GM18511 (cell line): Measurements from ENCODE around the gene PTPRZ1.

Source experiments
- ATAC-seq: cut with Tn5 transposase; IDR thresholded peaks from one replicate; pipeline ENCODE4 v1.9.1; 2021; ENCODE audit warnings: mild to moderate bottlenecking, moderate library complexity; ENCODE audit not compliant: unreplicated experiment

The PTPRZ1 gene

DNA sequence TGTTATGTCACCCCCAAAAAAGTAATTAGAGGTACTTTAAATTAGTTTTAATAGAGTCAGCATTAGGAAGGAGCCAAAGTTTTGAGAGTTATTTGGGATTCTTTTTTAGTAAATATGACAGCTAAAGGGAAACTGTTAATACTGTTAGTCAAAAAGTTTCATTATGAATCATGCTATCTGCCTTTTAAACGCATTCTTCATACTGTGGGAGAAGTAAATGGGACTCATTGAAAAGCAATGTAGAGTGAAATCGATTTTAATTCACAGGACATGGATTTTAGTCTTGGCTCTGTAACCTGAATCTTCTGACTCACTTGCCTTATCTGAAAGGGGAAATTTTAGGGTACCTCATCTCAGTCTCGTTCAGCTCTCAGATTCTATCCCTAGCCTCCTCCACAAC lies 165.9 kb downstream of the PTPRZ1 start:
- ATAC-seq: no peak

DNA sequence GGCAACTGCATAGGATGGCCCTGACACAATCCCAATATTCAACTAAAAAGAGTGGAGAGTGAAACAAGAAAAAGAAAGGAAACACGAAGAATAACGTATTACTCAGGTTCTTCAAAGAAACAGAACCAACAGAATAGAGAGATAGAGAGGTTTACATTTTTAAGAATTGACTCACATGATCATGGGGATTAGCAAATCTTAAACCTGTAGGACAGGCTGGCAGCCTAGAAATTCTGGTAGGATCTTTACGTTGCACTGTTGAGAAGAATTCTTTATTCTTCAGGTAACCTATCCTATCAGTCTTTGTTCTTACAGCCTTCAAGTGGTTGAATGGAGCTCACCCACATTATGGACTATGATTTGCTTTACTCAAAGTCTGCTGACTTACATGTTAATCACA lies 167.2 kb downstream of the PTPRZ1 start:
- ATAC-seq: no peak

DNA sequence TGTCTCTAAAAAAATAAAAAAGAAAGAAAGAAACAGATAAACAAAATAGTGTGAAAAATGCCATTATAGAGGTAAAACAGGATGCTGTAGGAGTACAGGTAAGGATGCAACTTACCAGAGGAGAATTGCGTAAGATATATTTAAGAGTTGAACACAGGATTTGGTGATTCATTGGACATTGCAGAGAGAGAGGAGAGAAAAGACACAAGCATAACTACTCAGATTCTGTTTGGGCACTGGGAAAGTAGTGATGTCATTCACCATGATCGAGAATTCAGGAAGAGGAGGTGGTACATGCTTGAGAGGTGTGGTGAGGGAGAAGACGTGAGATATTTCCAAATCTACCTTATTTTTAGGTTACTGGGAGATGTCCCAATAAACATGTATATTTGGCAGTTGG lies 173.4 kb downstream of the PTPRZ1 start:
- ATAC-seq: no peak

DNA sequence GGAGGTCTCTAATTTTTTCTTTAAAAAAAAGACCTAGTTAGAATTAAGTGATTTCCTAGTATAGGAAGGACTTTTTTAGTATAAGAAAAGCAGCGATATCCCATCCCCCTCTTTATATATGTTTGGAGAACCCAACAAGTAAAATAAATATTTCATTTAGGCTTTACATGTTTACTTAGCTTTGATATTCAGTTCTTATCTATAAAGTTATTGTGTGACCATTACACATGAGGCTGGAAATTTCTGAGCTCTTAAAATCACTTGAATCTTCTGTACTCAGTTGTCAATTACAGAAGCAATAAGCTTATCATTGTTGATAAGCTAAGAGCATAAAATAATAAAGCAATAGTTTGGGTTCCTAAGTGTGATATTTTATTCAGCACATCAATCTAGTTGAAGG lies 181.4 kb downstream of the PTPRZ1 start:
- ATAC-seq: no peak

GRCh38 chr7:122055073-122055472 lies 182.1 kb downstream of the PTPRZ1 start:
- ATAC-seq: no peak

DNA sequence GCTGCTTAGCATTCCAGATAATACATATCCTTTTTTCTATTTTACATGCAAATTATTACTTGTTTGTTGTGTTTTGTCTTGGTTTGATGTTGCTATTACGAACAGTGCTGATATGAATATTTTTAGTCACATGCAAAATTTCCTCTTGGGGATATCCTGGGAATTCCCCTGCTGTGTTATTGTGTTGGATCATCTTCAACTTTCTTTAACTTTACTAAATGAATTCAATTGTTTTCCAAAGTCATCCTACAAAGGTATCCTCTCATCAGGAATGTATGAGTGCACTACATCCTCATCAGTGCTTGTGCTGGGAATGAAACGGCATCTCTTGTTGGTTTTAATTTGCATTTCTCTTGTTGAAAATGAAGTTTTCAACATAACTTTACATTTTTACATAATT lies 184.0 kb downstream of the PTPRZ1 start:
- ATAC-seq: no peak

DNA sequence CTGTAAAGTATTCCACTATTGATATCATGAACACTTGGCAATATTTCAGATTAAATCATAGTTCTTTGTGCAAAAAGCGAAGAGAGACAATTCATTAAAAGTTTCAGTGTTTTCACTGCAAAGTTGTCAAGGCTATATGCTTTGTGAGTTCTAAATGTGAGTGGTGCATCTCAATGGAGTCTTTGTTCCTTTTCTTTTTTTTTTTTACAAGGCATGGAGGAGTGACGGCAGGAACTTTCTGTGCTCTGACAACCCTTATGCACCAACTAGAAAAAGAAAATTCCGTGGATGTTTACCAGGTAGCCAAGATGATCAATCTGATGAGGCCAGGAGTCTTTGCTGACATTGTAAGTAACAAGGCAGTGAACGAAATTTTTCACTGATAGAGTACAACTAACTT lies 186.6 kb downstream of the PTPRZ1 start:
- no peak for ATAC-seq

GRCh38 chr7:122063146-122063545 lies 190.2 kb downstream of the PTPRZ1 start:
- no peak for ATAC-seq

- no peak for ATAC-seq
Observed at GRCh38 chr7:122064971-122065370, 192.0 kb downstream of the PTPRZ1 start.

- no peak for ATAC-seq
Observed at GRCh38 chr7:122067077-122067476, 194.1 kb downstream of the PTPRZ1 start.

DNA sequence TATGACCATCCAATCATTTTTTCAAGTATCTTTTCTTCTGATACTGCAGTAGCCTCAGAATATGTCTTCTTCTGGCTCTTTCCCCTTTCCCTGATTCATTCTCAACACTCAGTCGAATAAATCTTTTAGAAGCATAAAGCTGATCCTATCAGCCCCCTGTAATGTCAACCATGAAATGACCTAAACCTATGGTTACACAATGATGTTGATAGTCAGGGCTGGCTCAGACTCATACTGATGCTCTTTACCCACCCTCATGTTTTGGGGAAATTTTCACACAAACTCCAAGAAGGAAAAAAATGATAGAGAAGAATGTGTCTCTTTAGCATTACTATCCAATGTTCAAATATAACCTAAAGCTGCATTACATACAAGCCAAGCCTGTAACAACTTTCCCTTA lies 195.1 kb downstream of the PTPRZ1 start:
- ATAC-seq: no peak

DNA sequence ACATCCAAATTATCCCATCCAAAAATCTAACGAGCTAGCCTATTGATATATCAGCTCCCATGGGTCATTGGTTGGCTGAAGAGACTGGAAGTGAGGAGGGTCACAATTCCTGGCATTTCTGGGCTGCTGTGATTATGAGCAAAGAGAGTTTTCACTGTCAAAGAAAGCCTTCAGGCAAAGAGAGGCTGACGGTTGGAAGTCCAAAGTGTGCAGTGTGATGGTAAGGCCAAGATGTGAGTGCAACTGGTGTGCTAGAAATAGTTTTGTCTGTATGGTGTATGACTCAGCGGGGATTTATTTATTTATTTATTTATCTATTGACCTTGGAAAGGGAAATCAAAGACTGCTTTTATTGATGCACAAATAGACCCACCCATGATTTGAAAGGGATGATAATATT lies 196.0 kb downstream of the PTPRZ1 start:
- no peak for ATAC-seq

DNA sequence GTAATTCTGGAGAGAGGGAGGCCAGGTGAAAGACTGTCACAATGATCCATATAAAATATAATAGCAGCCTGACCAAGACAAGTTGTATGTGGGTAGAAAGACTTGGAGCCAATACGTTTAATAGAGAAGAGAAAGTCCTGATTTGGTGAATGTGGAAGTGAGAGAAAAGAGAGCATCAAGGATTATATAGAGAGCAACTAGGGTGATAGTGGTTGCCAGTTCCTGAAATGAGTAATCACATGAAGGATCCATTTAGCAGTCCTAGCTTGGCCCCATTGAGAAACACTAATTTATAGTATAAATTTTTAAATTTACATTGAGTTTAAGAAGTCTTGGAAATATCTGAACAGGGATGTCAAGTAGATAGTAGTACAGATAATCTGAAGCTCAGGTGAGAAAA lies 197.1 kb downstream of the PTPRZ1 start:
- no peak for ATAC-seq

GRCh38 chr7:122070834-122071233 lies 197.9 kb downstream of the PTPRZ1 start:
- no peak for ATAC-seq

DNA sequence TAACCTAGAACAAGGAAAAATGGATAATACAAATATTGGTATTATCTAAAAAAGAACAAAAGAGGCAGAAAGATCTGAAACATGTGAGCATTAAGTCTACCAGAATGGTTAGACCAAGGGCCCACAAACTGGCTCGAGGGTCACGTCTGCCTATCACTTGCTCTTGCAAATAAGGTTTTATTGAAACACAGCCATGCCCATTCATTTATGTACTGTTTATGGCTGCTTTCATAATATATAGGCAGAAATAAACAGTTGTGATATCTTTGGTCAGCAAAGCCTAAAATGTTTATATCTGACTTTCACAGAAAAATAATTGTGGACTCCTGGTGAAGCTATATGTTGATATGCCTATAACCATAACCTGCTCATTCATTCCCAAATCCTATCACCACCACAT lies 199.3 kb downstream of the PTPRZ1 start:
- ATAC-seq: no peak

- ATAC-seq: no peak
Observed at GRCh38 chr7:122072924-122073599, 200.1 kb downstream of the PTPRZ1 start.

GRCh38 chr7:122073635-122074034 lies 200.7 kb downstream of the PTPRZ1 start:
- no peak for ATAC-seq

DNA sequence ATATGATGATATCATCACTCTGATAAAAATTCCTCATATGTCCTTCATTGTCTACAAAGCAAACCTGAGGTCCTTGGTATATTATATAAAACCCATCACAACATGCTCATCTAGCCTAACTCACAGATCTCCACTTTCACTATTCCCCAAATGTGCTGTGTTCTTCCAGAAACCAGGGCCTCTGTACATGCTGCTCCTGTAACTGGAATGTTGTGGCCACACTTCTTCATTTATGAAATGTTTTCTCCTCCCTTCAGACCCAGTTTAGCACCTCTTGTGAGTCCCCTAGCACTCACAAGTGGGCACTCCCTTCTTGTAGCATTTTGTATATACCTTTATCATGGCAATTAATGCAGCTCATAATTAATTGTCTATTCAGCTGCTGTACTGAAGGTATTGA lies 209.2 kb downstream of the PTPRZ1 start:
- no peak for ATAC-seq

DNA sequence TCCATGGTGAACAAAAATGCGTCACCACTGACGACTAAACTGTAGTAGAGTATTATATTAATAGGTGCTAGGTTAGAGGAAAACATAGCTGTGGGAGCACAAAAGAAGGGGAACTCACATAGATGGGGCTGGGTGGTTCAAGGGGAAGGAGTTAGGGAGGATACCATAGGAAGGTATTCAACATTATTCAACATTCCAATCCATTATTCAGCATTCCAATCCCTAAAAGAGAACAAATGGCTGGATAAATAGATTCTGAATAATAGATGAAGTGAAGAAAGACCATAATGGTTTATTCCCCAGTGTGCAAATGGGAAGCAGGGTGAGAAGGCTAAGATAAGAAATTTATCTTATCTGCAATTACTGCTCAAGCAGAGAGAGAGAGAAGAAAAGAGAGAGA lies 209.7 kb downstream of the PTPRZ1 start:
- ATAC-seq: no peak

DNA sequence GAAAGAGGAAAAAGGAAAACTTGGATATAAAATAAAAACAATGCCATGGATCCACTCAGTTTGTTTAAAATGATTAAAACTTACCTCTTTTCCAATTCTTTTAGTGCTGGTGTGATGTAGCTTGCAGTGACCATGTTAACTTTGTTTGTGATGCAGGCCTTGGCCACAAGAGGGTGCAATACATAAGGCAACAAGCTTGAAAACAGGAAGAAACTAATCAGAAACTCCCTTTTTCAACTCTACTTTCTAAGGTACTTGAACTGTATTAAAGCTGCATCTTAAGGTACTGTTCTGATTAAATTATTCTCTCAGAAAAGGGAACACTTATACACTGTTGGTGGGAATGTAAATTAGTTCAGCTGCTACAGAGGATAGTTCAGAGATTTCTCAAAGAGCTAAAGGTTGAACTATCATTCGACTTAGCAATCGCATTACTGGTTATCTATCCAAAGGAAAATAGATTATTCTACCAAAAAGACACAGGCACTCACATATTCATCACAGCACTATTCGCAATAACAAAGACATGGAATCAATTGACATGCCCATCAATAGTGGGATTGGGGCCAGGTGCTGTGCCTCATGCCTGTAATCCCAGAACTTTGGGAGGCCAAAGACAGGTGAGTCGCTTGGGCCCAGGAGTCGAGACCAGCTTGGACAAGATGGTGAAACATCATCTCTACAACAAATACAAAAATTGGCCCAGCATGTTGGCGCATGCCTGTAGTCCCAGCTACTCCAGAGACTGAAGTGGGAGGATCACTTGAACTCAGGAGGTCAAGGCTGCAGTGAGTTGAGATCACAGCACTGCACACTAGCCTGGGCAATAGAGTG lies 220.2 kb downstream of the PTPRZ1 start:
- peak; percentile 99 for ATAC-seq

DNA sequence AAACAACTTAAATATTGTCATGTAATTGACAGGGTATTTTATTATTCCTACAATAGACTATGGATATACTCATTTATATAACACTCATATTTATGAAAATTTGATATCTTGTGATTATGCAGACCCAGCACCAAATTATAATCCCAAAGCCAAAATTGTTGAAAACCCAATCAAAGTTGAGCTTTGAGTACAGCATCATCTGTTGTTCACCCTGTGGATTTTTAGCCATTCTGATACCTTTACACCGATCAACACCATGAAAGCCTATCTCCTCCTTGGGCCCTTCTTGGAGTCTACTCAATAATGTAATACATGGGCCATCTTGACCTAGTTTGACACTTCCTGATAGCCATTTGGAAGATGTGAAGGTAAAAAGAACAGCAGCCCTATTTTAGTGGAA lies 221.6 kb downstream of the PTPRZ1 start:
- ATAC-seq: no peak

GRCh38 chr7:122095642-122096041 lies 222.7 kb downstream of the PTPRZ1 start:
- no peak for ATAC-seq

GRCh38 chr7:122100021-122100420 lies 227.1 kb downstream of the PTPRZ1 start:
- no peak for ATAC-seq
